ENCODE measurements around the gene TMED6.

DNA sequence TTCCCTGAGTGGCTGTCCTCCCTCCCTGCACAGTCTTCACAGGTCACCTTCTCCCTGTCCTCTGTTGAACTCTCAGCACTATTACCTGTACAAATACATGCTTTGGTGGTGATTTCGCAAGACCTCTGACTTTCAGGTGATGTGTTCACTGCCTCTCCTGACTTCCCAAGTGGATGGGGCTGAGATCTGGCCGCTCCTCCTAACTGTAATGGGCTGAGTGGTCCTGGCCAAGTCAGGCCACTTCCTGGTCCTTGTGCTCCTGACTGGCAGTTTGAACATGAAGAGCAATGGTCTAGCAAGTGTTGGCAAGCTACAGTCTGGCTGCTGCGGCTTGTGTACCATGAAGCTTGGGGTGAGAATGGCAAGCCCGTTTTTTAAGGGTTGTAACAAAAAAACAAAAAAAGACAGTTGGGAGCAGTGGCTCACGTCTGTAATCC lies 11.7 kb upstream of the TMED6 start:
- TF ChIP-seq, protein P1, sequence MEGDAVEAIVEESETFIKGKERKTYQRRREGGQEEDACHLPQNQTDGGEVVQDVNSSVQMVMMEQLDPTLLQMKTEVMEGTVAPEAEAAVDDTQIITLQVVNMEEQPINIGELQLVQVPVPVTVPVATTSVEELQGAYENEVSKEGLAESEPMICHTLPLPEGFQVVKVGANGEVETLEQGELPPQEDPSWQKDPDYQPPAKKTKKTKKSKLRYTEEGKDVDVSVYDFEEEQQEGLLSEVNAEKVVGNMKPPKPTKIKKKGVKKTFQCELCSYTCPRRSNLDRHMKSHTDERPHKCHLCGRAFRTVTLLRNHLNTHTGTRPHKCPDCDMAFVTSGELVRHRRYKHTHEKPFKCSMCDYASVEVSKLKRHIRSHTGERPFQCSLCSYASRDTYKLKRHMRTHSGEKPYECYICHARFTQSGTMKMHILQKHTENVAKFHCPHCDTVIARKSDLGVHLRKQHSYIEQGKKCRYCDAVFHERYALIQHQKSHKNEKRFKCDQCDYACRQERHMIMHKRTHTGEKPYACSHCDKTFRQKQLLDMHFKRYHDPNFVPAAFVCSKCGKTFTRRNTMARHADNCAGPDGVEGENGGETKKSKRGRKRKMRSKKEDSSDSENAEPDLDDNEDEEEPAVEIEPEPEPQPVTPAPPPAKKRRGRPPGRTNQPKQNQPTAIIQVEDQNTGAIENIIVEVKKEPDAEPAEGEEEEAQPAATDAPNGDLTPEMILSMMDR (IDR thresholded peaks at IDR 0.05 in 2 of 3, conservative IDR thresholded peaks at IDR 0.05 in 1 of 3; ENCODE audit: borderline replicate concordance in 1 of 3, insufficient read depth in 1 of 3, low read depth in 2 of 3, low read length in 2 of 3): no peak
- TF ChIP-seq, protein P2, sequence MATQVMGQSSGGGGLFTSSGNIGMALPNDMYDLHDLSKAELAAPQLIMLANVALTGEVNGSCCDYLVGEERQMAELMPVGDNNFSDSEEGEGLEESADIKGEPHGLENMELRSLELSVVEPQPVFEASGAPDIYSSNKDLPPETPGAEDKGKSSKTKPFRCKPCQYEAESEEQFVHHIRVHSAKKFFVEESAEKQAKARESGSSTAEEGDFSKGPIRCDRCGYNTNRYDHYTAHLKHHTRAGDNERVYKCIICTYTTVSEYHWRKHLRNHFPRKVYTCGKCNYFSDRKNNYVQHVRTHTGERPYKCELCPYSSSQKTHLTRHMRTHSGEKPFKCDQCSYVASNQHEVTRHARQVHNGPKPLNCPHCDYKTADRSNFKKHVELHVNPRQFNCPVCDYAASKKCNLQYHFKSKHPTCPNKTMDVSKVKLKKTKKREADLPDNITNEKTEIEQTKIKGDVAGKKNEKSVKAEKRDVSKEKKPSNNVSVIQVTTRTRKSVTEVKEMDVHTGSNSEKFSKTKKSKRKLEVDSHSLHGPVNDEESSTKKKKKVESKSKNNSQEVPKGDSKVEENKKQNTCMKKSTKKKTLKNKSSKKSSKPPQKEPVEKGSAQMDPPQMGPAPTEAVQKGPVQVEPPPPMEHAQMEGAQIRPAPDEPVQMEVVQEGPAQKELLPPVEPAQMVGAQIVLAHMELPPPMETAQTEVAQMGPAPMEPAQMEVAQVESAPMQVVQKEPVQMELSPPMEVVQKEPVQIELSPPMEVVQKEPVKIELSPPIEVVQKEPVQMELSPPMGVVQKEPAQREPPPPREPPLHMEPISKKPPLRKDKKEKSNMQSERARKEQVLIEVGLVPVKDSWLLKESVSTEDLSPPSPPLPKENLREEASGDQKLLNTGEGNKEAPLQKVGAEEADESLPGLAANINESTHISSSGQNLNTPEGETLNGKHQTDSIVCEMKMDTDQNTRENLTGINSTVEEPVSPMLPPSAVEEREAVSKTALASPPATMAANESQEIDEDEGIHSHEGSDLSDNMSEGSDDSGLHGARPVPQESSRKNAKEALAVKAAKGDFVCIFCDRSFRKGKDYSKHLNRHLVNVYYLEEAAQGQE (IDR thresholded peaks at IDR 0.05; ENCODE audit: low read depth): no peak
